Kidney (tissue), 14 donors: ENCODE measurements around the gene CUL4A. TPM values are rescaled to one million over a fixed set of nuclear protein-coding genes. Genes with fewer than 3 reads are reported as not detected.

ENCODE experiments used
- DNase-seq, 5 donors: peaks; one replicate each; pipeline ENCODE4 v3.0.0-alpha.2; 2013 to 2020
- FAIRE-seq: peaks from 2 replicates; lab custom pipeline; 2012; peaks lifted over from hg19 to GRCh38; lab: Jason Lieb, UNC
- H3K27ac ChIP-seq, 2 donors: one replicate each; pipeline ENCODE4 v1.7.0; 2013; ENCODE audit warnings: low read depth in 2 of 2, low read length in 2 of 2, inconsistent platforms in 1 of 2
- H3K27me3 ChIP-seq: one replicate; pipeline ENCODE4 v1.7.1; 2013; ENCODE audit warnings: low read length, inconsistent platforms; ENCODE audit not compliant: control insufficient read depth, insufficient read depth
- H3K36me3 ChIP-seq, 3 donors: one replicate each; pipeline versions ENCODE4 v1.7.0 to v1.7.1; 2013; ENCODE audit warnings: low read length in 3 of 3, control low read depth in 1 of 3, inconsistent platforms in 1 of 3; ENCODE audit not compliant: insufficient read depth in 3 of 3, control insufficient read depth in 2 of 3
- H3K4me1 ChIP-seq, 3 donors: one replicate each; pipeline versions ENCODE4 v1.7.0 to v1.7.1; 2013; ENCODE audit warnings: low read length in 3 of 3, inconsistent platforms in 1 of 3, low read depth in 1 of 3; ENCODE audit not compliant: control insufficient read depth in 2 of 3, insufficient read depth in 2 of 3
- H3K4me3 ChIP-seq, 3 donors: one replicate each; pipeline versions ENCODE4 v1.7.0 to v1.8.1; 2013; ENCODE audit warnings: low read length in 3 of 3, control low read depth in 1 of 3, inconsistent platforms in 1 of 3
- H3K9ac ChIP-seq, 3 donors: one replicate each; pipeline versions ENCODE4 v1.7.0 to v1.7.1; 2013; ENCODE audit warnings: low read length in 3 of 3, control low read depth in 1 of 3, inconsistent platforms in 1 of 3
- H3K9me3 ChIP-seq, 3 donors: one replicate each; pipeline versions ENCODE4 v1.7.0 to v1.7.1; 2013; ENCODE audit warnings: low read length in 3 of 3, control low read depth in 1 of 3, inconsistent platforms in 1 of 3; ENCODE audit not compliant: control insufficient read depth in 2 of 3, insufficient read depth in 1 of 3
- CTCF ChIP-seq: IDR thresholded peaks from 3 replicates; pipeline ENCODE4 v1.5.1; 2012; ENCODE audit warnings: mild to moderate bottlenecking, moderate library complexity, borderline replicate concordance; ENCODE audit not compliant: insufficient read depth; ENCODE audit errors: extremely low read depth
- intact Hi-C: fragments of 100-400 bp; cut with DNase I; formaldehyde crosslinking; loops from one replicate; pipeline ENCODE4 v1.11.1; 2022
- polyA plus RNA-seq: library from polyadenylated mRNA; stranded (reverse); fragments of 350-450 nt; fragmentation: Illumina TruSeq; extraction: RNeasy Lipid Tissue Mini Kit (QIAGEN cat#74804); gene quantifications from one replicate; pipeline ENCODE4 v1.2.3, GENCODE V29; 2014; ENCODE audit warnings: low read depth, low replicate concordance; ENCODE audit not compliant: insufficient read depth
- total RNA-seq: library from RNA; stranded (reverse); fragmentation: NEBNext Ultra II Directional; extraction: Animal tissue kit (Norgen Biotek cat#: 25700); gene quantifications from one replicate; pipeline ENCODE4 v1.2.1, GENCODE V29; 2021
- donor health status: control.
- donor health status: control.
- donor health status: control.
- donor health status: control.
- donor health status: control.
- donor health status: DM: yes; HTN: yes; CAD: no.
- donor health status: Normal renal cell carcinoma (clear cell type).

Gene CUL4A
- total and polyA plus RNA-seq, 2 donors from 2014 or later = 26.5 to 62.5 TPM

- peak in 3 of 5 donors; percentile 36 to 60 (median 53) for DNase-seq
- no peak for FAIRE-seq
- peak overlapping the region; percentile 77 to 88 (median 86) for H3K9ac ChIP-seq
Measured at GRCh38 chr13:113207890-113208420, 1.5 kb upstream of the CUL4A start.

GRCh38 chr13:113208421-113209335 lies 735 bp upstream of the CUL4A start, which contains the start of gene PCID2:
Gene PCID2 (minus strand): TSS chr13:113208669. CDS start chr13:113208634, 35 bp downstream.
- H3K4me1 ChIP-seq = peaks cover 0 to 19% (median 6%) of the 10 kb centered on the region in 3 donors
- H3K36me3 ChIP-seq = no peaks in the 10 kb centered on the region
- H3K4me3 ChIP-seq = peak within 1 kb of the TSS; percentile 87 to 96 (median 88)
- peak within 1 kb of the TSS; percentile 77 to 88 (median 86) for H3K9ac ChIP-seq
- intact Hi-C loops = no loop called here
- no peaks in the 10 kb centered on the region for H3K9me3 ChIP-seq
- TF ChIP-seq CTCF = peak; percentile 13
- peak within 1 kb of the TSS; percentile 97 to 98 for H3K27ac ChIP-seq
- DNase-seq (peak; percentile 91 to 97 (median 96)), FAIRE-seq (no peak)
- H3K27me3 ChIP-seq = no peaks in the 10 kb centered on the region

More at GRCh38 chr13:113207890-113208420, 1.5 kb upstream of the CUL4A start:
- H3K27ac ChIP-seq = peak overlapping the region; percentile 97 to 98
- no peaks in the 10 kb centered on the region for H3K36me3 ChIP-seq
- no peaks in the 10 kb centered on the region for H3K9me3 ChIP-seq
- no peaks in the 10 kb centered on the region for H3K27me3 ChIP-seq
- TF ChIP-seq CTCF = no peak
- H3K4me1 ChIP-seq = peaks cover 0 to 21% (median 6%) of the 10 kb centered on the region in 3 donors
- intact Hi-C loops = no loop called here
- peak overlapping the region; percentile 87 to 96 (median 88) for H3K4me3 ChIP-seq

GRCh38 chr13:113209759-113210421 lies 477 bp downstream of the CUL4A start:
- H3K9me3 ChIP-seq = no peaks in the 10 kb centered on the region
- H3K36me3 ChIP-seq = no peaks in the 10 kb centered on the region
- H3K27me3 ChIP-seq = no peaks in the 10 kb centered on the region
- peak overlapping the region; percentile 17 to 44 (median 26) for H3K9ac ChIP-seq
- DNase-seq (peak; percentile 58 to 90 (median 71)), FAIRE-seq (no peak)
- peak overlapping the region; percentile 40 to 68 (median 68) for H3K4me3 ChIP-seq
- TF ChIP-seq CTCF = no peak
- intact Hi-C loops = no loop called here
- peaks cover 0 to 23% (median 6%) of the 10 kb centered on the region in 3 donors for H3K4me1 ChIP-seq
- peak overlapping the region; percentile 53 to 67 for H3K27ac ChIP-seq
